ENCODE results near the gene IL1B.

DNA sequence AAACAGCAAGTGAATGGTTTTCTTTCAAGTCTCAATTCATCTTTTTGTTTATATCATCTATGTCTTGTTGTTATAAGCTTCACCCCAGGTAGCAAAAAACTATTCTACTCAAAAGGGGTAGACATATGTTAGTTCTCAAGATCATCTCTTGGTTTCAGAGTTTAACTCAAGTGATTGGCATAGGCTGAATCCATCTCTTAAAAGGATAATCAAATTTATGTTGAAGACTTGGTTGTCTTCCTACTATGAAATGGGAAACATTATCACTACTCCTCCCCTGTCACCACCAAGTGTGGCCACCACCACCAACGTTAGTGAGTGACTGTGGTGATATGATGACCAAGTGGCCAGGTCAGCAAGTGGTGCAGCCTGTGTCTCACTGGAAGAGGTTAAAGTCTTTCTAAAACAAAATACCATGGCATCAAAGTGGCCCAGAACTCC, 1.5 kb downstream of the IL1B start:
- TF ChIP-seq POLR2A (IDR thresholded peaks at IDR 0.05): no peak
- TF ChIP-seq, protein P1, sequence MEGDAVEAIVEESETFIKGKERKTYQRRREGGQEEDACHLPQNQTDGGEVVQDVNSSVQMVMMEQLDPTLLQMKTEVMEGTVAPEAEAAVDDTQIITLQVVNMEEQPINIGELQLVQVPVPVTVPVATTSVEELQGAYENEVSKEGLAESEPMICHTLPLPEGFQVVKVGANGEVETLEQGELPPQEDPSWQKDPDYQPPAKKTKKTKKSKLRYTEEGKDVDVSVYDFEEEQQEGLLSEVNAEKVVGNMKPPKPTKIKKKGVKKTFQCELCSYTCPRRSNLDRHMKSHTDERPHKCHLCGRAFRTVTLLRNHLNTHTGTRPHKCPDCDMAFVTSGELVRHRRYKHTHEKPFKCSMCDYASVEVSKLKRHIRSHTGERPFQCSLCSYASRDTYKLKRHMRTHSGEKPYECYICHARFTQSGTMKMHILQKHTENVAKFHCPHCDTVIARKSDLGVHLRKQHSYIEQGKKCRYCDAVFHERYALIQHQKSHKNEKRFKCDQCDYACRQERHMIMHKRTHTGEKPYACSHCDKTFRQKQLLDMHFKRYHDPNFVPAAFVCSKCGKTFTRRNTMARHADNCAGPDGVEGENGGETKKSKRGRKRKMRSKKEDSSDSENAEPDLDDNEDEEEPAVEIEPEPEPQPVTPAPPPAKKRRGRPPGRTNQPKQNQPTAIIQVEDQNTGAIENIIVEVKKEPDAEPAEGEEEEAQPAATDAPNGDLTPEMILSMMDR (IDR thresholded peaks at IDR 0.05): no peak

All from tibial nerve (tissue), 3 donors.